Measurements from ENCODE around the gene TIMM29.

- no peak for TF ChIP-seq EZH2 (IDR thresholded peaks at IDR 0.05; ENCODE audit: borderline replicate concordance, low read length)
- no peak for TF ChIP-seq CTCF (conservative IDR thresholded peaks at IDR 0.05 in 1 of 2, IDR thresholded peaks at IDR 0.05 in 1 of 2; ENCODE audit: extremely low read depth in 1 of 2, insufficient read depth in 1 of 2, low read depth in 1 of 2, low read length in 2 of 2)
These were observed 40.8 kb upstream of the TIMM29 start for GRCh38 chr19:10887616-10888367.
